Stimulated activated CD4-positive, alpha-beta T cell treated with anti-CD3 and anti-CD28 coated beads, Interleukin-4, amount 100 ng/mL, for 24 hours (primary cell): Measurements from ENCODE around the gene RASGEF1C.
A peak's percentile ranks its signal among the peaks of the same experiment; 100 is the strongest.

Experiments
- DNase-seq: peaks from one replicate; pipeline ENCODE4 v3.0.0-alpha.2; 2020

The RASGEF1C gene

GRCh38 chr5:180209137-180209581 lies at the start of gene RASGEF1C:
TSS of gene RASGEF1C (minus strand) at chr5:180209211. CDS start at chr5:180138052, 71,159 bp downstream.
- DNase-seq = peak; percentile 61

- DNase-seq = no peak
Measured at GRCh38 chr5:180253036-180253824, 44.2 kb upstream of the RASGEF1C start.

- no peak for DNase-seq
Measured at GRCh38 chr5:180251887-180252286, 42.9 kb upstream of the RASGEF1C start.

- DNase-seq = no peak
Measured at GRCh38 chr5:180251141-180251540, 42.1 kb upstream of the RASGEF1C start.

GRCh38 chr5:180250329-180250728 lies 41.3 kb upstream of the RASGEF1C start:
- DNase-seq = no peak

- DNase-seq = no peak
Measured at GRCh38 chr5:180241600-180241999, 32.6 kb upstream of the RASGEF1C start.

GRCh38 chr5:180238631-180239030 lies 29.6 kb upstream of the RASGEF1C start:
- DNase-seq = no peak

GRCh38 chr5:180235846-180236245 lies 26.8 kb upstream of the RASGEF1C start:
- no peak for DNase-seq

GRCh38 chr5:180235077-180235476 lies 26.1 kb upstream of the RASGEF1C start:
- no peak for DNase-seq

GRCh38 chr5:180234271-180234670 lies 25.3 kb upstream of the RASGEF1C start:
- no peak for DNase-seq

- no peak for DNase-seq
Measured at GRCh38 chr5:180233729-180234128, 24.7 kb upstream of the RASGEF1C start.

GRCh38 chr5:180230017-180230416 lies 21.0 kb upstream of the RASGEF1C start:
- DNase-seq = no peak

- DNase-seq = no peak
Measured at GRCh38 chr5:180222056-180222455, 13.0 kb upstream of the RASGEF1C start.

- no peak for DNase-seq
Measured at GRCh38 chr5:180217797-180218196, 8.8 kb upstream of the RASGEF1C start.

GRCh38 chr5:180216646-180217171 lies 7.7 kb upstream of the RASGEF1C start:
- DNase-seq = no peak

GRCh38 chr5:180215783-180216630 lies 7.0 kb upstream of the RASGEF1C start:
- no peak for DNase-seq

- DNase-seq = no peak
Measured at GRCh38 chr5:180214870-180215770, 6.1 kb upstream of the RASGEF1C start.

GRCh38 chr5:180213657-180214207 lies 4.7 kb upstream of the RASGEF1C start:
- no peak for DNase-seq

GRCh38 chr5:180213256-180213600 lies 4.2 kb upstream of the RASGEF1C start:
- no peak for DNase-seq

- DNase-seq = no peak
Measured at GRCh38 chr5:180212363-180213255, 3.6 kb upstream of the RASGEF1C start.

- DNase-seq = no peak
Measured at GRCh38 chr5:180211761-180212035, 2.7 kb upstream of the RASGEF1C start.
